ENCODE measurements around the gene MFRP.

The MFRP gene

DNA sequence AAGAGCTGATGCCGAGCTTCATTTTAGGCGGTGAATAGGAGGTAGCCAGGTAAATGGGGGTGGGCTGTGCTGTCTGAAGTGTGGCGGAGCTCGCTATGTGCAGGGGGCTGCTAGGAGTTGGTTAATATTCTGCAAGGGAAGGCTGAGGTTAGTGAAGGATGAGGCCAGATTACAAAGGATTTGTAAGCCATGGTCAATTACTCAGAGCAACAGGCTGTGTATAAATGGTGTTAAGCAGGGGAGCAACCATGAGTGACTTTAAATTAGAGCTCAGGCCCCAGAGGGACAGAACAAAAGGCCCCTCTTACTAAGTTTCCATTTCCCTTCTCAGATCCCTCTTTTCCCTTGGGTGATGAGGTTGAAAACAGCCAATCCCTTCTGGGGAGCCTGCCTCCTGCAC lies 22.3 kb downstream of the MFRP start:
- TF ChIP-seq GATA3 (IDR thresholded peaks at IDR 0.05; ENCODE audit: low read depth, low read length): no peak
- no peak for TF ChIP-seq GATA2 (IDR thresholded peaks at IDR 0.05; ENCODE audit: low read depth, low read length)

DNA sequence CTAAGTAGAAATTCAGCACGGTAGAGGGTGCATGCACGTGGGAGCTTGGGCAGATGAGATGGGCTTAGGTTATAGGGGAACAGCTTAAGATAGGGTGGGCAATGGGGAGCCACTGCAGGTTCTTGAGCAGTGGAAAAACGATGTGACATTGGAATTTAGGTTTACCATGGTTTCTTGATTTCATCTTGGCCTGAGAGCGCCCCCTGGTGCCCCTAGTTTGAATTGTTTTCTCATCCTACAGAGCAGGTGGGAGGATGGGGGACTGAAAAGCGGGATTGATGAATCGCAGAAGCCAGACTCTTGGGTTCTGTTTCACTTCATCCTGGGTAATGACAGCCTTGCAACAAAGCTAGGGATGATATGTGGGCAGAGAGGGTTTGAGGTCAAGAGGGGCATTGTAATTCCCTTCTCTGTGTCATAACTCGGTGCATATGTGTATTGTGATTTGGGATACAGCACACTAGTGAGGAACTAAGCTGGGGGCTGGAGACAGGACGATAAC lies 22.9 kb downstream of the MFRP start:
- TF ChIP-seq GATA2 (IDR thresholded peaks at IDR 0.05; ENCODE audit: low read depth, low read length) (no peak), GATA3 (IDR thresholded peaks at IDR 0.05; ENCODE audit: low read depth, low read length) (no peak)

GRCh38 chr11:119322921-119323531 lies 23.5 kb downstream of the MFRP start:
- no peak for TF ChIP-seq GATA3 (IDR thresholded peaks at IDR 0.05; ENCODE audit: low read depth, low read length)
- TF ChIP-seq GATA2 (IDR thresholded peaks at IDR 0.05; ENCODE audit: low read depth, low read length): no peak

GRCh38 chr11:119322360-119322739 lies 24.2 kb downstream of the MFRP start:
- TF ChIP-seq GATA3 (IDR thresholded peaks at IDR 0.05; ENCODE audit: low read depth, low read length) (no peak), GATA2 (IDR thresholded peaks at IDR 0.05; ENCODE audit: low read depth, low read length) (no peak)

DNA sequence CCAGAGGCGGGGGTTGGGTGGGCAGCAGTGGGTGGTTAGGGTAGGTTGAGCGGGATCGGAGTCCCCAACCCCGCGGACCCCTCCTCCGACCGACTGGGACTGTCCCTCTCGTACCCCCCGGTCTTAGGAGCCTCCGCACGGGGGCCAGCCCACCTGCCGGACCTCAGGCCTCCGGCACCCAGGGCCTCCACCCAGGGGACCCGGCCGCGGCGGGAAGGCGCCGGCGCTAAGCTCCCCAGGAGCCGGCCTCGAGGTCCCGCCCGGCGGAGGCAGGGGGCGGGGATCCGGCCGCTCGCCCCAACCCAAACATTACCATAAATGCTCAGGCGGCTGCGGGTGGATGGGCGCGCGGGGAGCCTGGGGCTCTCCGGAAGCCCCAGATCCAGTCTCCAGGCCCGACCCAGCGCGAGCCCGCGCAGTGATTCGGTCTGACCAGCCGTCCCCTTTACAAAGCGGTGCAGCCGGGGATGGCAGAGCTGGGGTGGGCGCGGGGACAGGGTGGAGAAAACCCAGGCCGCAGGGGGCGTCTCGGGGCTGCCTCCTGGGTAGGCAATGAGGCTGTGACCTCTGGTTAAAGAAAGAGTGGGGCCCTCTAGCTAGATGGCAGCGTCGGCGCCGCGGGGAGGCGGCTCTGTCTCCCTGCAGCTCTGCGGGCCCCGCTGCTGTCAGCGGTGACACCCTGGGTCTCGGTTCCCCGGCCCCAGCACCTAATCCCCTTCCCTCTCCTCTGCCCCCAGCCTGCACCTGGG lies 25.6 kb downstream of the MFRP start:
- TF ChIP-seq GATA3 (IDR thresholded peaks at IDR 0.05; ENCODE audit: low read depth, low read length) (no peak), GATA2 (IDR thresholded peaks at IDR 0.05; ENCODE audit: low read depth, low read length) (no peak)

DNA sequence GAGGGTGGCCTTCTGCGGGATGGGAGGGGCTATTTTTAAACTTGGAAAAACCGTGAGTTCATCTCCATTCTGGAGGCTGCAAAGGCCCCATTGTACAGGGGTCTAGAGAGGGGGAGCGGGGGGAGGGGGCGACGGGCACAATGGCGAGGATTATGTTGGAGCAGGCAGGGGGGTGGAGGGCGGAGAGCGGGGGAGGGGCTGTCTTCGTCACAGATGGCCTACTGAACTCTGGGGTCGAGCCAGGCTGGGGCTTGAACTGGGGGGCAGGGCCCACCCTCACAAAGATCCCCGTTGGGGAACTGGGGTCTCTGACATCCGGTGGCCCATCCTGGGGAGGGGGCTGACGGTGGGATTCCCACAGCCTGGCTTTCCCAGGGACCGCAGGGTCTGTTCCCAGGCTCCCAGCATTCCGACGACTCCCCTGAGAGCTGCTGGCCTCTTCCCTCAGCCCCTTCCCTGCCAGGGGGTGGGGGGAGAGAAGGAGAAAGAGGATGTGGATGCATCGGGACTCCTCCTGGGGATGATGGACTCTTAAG lies 26.2 kb downstream of the MFRP start:
- TF ChIP-seq GATA2 (IDR thresholded peaks at IDR 0.05; ENCODE audit: low read depth, low read length) (no peak), GATA3 (IDR thresholded peaks at IDR 0.05; ENCODE audit: low read depth, low read length) (no peak)

- TF ChIP-seq GATA3 (IDR thresholded peaks at IDR 0.05; ENCODE audit: low read depth, low read length) (no peak), GATA2 (IDR thresholded peaks at IDR 0.05; ENCODE audit: low read depth, low read length) (no peak)
These were observed 26.7 kb downstream of the MFRP start for GRCh38 chr11:119319700-119320239.

DNA sequence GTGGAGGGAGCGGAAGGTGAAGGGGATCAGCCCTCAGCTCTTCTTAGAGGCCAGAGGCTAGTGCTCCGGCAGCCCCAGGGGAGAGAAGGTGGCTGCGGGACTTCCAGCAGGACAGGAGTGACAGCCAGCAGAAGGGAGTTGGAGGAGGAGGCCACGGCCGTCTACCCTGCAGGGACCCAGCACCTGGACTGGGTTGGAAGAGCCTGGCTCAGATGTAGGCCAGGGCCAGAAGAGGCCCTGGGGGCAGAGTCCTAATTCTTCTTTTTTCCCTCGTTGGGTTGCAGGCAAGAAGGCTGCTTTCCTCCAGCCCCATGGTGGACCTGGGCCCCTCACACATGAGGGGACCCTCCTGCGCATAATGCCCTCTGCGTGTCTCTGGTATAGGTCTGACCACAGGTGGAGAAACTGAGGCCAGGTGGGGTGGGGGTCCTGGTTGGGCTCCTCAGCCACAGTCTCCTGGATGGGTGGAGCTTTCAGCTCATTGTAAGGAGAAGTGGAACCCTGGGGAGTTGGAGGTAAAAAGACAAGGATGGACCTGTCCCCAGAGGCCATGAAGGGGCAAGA lies 27.3 kb downstream of the MFRP start:
- TF ChIP-seq GATA2 (IDR thresholded peaks at IDR 0.05; ENCODE audit: low read depth, low read length) (no peak), GATA3 (IDR thresholded peaks at IDR 0.05; ENCODE audit: low read depth, low read length) (no peak)

DNA sequence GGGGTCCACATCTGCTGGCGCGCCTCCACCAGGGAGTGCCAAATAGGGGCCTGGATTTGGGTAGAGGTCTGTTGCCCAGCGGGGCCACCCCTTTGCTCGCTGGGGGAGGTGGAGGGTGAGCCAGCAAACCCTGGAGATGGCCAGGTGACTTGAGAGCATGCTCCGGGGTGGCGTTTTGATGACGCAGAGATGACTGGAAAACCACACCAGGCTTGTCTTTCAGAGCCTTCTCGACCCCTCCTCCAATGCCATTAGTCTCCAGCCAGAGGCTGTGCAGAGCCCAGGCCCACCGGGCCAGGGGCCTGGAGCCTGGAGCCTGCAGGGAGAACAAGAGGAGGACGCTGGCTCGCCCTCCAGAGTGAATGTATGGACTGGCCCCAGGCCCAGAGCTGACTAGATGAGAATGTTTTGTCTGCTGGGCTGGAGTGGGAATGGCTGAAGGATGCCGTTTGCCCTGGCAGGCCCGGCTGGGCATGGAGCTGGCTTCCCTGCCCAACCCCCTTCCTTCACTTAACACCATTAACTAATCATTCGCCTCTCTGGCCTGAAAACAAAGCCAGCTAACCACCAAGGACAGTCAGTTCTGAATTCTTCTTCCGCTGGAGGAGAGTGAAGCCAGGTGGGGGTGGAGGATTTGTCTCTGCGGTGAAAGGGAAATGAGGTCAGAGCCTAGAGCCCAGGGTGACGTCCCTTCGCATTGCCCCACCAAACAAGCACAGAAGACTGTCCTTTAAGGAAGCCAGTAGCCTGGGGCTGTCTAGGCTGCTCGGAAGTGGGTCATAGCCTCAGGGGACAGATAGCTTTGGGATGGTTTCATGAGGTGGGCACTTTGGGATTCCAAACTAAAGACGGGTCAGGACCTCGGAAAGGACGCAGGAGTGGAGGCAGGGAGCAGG lies 28.0 kb downstream of the MFRP start:
- no peak for TF ChIP-seq GATA2 (IDR thresholded peaks at IDR 0.05; ENCODE audit: low read depth, low read length)
- TF ChIP-seq GATA3 (IDR thresholded peaks at IDR 0.05; ENCODE audit: low read depth, low read length): no peak

- TF ChIP-seq GATA3 (IDR thresholded peaks at IDR 0.05; ENCODE audit: low read depth, low read length) (no peak), GATA2 (IDR thresholded peaks at IDR 0.05; ENCODE audit: low read depth, low read length) (no peak)
These were observed 28.8 kb downstream of the MFRP start for GRCh38 chr11:119317592-119318239.

GRCh38 chr11:119316729-119317591 lies 29.5 kb downstream of the MFRP start, which contains the start of gene MCAM:
Gene MCAM, minus strand, starts transcription at chr11:119317130. Its CDS starts 29 bp downstream, at chr11:119317101.
- TF ChIP-seq GATA3 (IDR thresholded peaks at IDR 0.05; ENCODE audit: low read depth, low read length) (no peak), GATA2 (IDR thresholded peaks at IDR 0.05; ENCODE audit: low read depth, low read length) (no peak)
